HG02870 (cell line): ENCODE measurements around the gene DHRS7.

ENCODE experiments used
- ATAC-seq: cut with Tn5 transposase; IDR thresholded peaks from one replicate; pipeline ENCODE4 v1.9.1; 2021; ENCODE audit warnings: mild to moderate bottlenecking, moderate library complexity; ENCODE audit not compliant: unreplicated experiment

Gene DHRS7, protein sequence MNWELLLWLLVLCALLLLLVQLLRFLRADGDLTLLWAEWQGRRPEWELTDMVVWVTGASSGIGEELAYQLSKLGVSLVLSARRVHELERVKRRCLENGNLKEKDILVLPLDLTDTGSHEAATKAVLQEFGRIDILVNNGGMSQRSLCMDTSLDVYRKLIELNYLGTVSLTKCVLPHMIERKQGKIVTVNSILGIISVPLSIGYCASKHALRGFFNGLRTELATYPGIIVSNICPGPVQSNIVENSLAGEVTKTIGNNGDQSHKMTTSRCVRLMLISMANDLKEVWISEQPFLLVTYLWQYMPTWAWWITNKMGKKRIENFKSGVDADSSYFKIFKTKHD

GRCh38 chr14:60164712-60165546 is at the start of gene DHRS7:
Gene DHRS7 (minus strand): TSS chr14:60165398. CDS start chr14:60165309, 89 bp downstream.
- peak; percentile 85 for ATAC-seq

DNA sequence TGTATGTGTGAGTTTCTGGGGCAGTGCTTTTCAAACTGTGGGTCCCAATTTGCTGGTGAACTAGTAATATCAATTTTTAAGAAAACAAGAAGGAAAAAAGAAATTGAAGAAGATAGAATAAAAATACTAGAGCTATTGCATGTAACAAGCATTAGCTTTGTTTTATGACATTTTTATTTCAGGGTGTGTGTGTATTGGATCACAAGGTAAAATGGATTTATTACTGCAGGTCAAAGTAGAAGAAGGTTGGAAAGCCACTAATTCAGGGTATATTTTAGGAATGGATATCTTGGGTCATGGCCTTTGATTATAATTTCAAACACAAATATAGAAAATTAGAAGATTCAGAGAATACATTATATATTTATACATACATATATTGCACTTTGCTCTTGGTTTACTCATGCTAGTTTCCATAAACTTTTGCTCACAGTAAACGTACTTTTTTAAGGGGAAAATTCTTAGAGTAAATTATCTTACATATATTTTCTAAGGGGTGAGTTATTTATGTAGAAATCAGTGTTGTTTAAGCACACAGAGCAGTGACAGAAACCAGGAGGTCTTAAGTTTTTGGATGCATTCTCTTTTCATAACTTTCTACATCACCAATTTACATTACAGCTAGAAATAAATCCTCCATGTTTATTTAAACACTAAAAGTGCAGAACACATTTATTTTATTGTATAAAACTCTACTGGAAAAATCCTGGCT is 49.4 kb upstream of the DHRS7 start:
- ATAC-seq = no peak

- no peak for ATAC-seq
Measured at GRCh38 chr14:60214003-60214402, 48.8 kb upstream of the DHRS7 start.

DNA sequence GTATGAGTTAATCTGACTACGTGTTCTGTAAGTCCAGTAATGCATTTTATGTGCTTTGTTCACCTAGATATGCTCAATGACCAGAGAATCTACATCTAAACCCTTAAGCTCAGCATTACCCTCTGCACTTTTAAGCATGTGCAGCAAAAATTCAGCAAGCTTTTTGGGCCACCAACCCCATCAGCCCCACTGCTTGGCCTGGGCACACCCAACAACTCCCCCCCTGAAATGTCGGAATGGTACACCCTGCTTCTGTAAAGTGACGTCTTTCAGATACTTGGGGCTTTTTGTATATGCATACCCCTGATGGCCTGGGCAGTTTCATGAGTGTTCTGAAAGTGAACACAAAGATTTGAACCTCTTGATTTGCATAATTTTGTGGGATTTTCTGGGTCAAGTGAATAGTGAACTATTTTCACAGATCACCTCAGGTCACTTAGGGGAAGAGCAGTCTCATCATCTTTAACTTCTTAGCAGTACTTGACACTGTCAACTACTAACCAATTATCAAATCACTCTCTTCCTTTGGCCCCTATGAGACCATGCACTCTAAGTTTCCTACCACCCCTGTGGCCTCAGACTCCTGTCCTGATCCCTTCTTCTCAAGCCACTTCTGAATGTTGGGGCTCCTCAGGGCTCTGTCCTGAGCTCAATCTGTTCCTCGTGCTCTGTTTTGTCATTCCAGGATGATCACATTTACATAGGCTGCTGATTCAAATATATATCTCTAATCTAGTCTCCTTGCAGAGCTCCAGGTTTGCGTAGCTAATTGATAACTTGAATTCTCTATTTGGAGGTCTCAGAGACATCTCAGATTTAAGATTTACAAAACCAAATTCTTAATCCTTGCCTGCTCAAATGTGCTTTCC is 47.5 kb upstream of the DHRS7 start:
- ATAC-seq = peak; percentile 95

GRCh38 chr14:60211153-60211552 is 46.0 kb upstream of the DHRS7 start:
- ATAC-seq = no peak

DNA sequence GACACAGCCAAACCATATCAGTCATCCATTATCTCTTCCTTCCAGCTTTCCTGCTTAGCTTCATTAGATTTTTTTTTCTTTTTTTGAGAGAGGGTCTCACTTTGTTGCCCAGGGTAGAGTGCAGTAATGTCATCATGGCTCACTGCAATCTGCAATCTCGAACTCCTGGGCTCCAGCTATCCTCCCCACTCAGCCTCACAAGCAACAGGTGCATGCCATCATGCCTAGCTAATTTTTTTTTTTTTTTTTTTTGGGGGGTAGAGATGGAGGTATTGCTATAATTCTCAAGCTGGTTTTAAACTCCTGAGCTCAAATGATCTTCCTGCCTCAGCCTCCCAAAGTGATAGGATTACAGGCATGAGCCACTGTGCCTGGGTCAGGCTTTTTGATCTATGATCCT is 45.5 kb upstream of the DHRS7 start:
- no peak for ATAC-seq

GRCh38 chr14:60206837-60207533 is 41.8 kb upstream of the DHRS7 start:
- ATAC-seq = peak; percentile 52

DNA sequence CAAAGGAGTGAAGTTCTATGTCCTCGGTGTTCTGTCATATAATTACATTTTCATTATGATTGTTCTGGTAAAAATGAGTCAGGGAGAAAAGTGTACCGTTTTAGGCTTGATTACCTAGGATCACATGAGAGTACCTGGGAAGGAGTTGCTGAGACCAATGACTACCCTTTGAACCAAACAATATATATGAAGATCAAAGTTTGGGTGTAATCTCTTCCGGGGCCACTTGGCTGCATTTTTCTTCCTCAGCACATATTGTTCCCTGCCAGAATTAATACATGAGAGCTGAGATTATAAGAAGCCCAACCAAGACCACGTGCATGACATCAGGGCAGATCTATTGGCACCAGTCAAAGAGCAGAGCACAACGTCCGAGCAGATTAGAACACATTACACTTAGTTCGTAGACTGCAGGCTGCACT is 41.1 kb upstream of the DHRS7 start:
- ATAC-seq = no peak

DNA sequence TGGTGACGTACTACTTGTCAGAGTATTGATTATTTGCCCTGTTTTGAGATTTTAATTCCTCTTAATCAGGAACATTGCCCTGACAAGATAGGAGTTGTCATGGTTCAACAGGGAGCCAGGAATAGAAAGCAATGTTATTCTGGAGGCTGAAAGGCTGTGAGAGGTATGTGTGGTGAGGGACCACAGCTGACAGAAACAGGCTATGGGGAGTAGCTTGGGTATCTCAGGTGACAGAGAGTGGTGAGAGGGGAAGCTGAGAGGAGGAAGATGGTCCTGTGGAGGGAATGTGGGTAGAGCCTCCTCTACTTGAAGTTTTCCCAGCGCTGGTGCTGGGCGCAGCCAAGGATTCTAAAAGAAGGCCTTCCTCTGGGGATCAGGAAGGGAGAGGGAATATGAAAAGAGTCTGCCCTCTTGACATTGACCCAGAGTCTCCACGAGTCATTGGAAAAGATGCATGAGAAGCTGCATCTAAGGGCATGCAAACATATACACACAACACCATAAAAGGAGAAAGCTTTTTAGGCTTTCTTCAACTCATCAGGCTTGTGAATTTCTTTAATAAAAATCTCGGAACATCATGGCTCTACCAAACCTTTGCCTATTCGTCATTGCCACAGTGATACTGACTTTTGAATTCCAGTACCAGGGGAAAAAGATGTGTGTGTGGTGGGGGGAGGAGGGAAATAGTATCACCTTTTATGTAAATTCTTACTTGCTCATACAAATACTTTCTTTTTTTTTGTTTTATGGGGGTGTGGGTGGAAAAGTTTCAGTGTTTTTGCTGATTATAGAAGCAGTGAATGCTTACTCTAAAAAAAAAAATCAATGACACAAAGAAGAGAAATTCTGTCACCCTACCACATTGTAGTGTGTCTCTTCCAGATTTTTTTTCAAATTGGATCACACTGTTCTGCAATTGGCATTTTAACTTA is 39.9 kb upstream of the DHRS7 start:
- ATAC-seq = peak; percentile 51

DNA sequence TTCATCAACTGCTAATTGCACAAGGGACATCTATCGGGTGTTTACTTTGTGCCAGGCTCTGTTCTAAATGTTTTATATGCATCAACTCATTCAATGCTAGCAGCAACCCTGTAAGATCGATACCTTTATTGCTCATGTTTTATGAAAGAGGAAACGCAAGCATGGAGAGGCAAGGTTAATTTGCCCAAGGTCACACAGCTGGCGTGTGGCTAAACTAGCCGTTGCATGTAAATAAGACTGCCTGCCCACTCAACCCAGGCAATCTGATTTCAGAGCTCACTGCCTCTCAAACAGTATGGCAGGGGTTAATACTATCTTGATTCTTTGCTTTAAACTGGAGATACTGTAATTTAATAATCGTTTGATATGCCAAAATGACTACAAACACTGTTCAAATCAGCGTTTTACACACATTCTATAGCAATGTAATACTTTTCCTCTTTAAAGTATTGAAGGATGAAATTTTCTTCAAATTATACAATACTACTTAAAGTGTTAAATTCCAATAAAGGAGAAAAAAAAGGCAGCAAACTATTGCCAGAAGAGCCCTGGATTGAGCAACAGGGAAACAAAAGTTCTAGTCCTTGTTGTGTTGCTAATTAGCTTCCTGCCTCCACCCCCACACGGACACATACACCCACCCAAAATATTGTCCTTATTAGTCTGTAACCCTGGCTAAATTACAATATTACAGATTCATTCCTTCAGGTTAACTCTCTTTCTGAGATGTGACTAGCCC is 39.1 kb upstream of the DHRS7 start:
- ATAC-seq = peak; percentile 63

DNA sequence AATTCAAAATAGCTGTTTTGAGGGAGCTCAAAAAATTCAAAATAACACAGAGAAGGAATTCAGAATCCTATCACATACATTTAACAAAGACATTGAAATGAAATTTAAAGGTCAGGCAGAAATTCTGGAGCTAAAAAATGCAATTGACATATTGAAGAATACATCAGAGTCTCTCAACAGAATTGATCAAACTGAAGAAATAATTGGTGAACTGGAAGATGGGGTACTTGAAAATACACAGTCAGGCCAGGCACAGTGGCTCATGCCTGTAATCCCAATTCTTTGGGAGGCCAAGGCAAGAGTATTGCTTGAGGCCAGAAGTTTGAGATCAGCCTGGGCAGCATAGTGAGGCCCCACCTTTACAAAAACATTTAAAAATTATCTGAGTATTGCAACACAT is 34.1 kb upstream of the DHRS7 start:
- ATAC-seq = no peak

DNA sequence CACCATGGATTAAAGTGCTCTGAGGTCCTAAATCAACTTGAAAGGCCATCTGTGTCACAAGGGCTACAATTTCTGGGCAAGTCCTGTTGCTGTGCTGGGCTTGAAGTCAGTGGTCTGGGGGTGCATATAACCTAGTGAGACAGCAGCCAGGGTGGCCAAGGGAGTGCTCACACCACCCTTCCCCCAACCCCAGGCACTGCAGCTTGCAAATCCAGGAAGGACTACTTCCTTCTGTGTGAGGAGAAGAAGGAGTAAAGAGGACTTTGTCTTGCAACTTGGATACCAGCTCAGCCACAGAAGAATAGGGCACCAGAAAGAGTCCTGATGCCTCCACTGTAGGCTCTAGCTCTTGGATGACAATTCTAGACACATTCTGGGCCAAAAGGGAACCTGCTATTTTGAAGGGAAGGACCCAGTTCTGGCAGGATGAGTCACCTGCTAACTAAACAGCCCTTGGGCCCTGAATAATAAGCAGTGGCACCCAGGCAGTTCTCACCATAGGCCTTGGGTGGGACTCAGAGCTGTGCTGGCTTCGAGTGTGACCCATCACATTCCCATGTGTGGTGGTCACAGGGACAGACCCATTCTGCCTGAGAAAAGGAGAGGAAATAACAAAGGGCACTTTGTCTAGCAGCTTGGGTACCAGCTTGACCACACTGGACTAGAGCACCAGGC is 32.6 kb upstream of the DHRS7 start:
- ATAC-seq = no peak

DNA sequence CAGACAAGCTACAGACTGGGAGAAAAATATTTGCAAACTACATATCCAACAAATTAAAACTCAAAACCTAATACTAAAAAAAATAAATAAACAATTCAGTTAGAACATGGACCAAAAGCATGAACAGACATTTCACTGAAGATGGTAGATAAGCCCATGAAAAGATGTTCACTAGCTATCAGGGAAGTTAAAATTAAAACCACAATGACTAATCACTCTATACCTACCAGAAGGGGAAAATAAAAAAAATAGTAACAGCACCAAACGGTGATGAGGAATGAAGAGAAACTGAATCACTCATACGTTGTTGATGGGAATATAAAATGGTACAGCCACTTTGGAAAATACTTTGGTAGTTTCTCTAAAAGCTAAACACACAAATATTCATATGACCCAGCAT is 31.1 kb upstream of the DHRS7 start:
- no peak for ATAC-seq

- ATAC-seq = peak; percentile 76
Measured at GRCh38 chr14:60195179-60195810, 30.1 kb upstream of the DHRS7 start.

DNA sequence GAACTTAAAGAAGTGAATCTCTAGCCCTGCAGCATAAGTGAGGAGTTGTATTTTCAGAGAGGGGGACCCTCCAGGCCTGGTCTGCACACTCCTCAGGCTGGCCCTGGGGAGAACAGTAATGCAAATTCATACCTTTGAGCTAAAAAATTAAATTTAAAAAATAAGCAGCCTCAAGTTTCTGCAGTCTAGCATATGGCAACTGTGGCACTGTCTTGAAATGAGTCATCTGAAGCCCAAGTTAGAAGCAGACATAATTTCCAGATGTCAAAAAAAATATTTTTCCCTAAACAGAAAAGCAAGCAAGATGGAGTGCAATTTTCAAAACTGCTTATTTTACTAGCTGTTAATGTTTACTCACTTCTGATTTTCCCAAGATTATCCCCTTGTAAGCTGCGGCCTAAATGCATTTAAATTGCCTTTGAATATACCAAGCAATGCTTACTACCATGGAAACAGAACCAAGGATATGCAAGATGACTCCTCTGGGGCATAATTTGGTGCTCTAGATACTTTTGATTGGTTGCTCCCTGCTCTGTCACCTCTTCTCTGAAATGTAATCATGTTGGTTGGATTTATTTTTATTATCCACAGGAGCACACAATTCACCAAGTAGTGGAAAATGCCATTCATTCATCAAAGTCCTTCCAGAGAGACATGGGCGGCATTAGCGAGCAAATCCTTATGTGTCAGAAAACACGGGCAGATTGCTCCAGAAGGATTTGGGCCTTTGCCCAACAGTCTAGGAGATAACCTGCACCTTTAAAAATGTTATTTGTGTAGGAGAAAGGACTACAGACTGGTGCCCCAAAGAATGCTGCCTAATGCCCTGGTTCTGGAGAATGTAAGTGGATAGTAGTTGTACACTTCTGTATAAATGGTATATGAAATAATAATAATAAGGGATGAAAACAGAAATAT is 25.0 kb upstream of the DHRS7 start:
- ATAC-seq = no peak

DNA sequence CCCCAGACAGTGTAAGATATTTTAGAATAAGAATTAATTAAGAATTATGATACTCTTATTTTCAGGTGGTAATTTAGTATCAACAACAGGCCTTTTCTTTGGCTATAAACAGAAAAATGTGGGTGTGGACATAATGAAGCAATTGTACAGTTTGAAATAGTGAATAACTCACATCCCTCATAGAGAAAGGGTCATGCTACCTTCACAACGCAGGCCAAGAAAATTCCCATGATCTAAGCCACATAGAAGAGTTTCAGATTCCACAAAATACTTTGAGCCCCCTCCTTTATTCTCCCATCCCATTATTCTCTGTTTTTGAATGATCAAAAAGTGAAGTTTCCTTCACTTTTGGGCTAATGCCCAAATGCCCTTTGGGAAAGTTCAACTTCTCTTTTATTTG is 23.5 kb upstream of the DHRS7 start:
- ATAC-seq = no peak
